Activated CD4-positive, alpha-beta T cell treated with anti-CD3 and anti-CD28 coated beads for 36 hours (primary cell): ENCODE measurements around the gene TACC2. TPM values are rescaled to one million over a fixed set of nuclear protein-coding genes. Genes with fewer than 3 reads are reported as not detected.
"Not testable (repeated sequence)": the region's sequence is repeated elsewhere in the genome, so short reads cannot be mapped to it uniquely, and the experiment has no call there.

Source experiments
- ATAC-seq: fragments of 200-7000 bp; cut with Tn5 transposase; one replicate; pipeline ENCODE4 v1.10.0; 2021; ENCODE audit warnings: mild to moderate bottlenecking, moderate library complexity
- CTCF ChIA-PET: fragments of 350-600 bp; sonication (Branson Sonifier 250); formaldehyde crosslinking; loops from one replicate; lab custom pipeline; 2021; ENCODE audit warnings: antibody characterized with exemption; lab: Charles Lee
- POLR2A ChIA-PET: fragments of 350-600 bp; sonication (Branson Sonifier 250); formaldehyde crosslinking; loops from one replicate; lab custom pipeline; 2021; ENCODE audit warnings: antibody characterized with exemption, inconsistent platforms; lab: Charles Lee
- DNase-seq: peaks from one replicate; pipeline ENCODE4 v3.0.0-alpha.2; 2020
- H3K27ac Mint-ChIP-seq: one replicate; pipeline ENCODE4 v1.8.0; 2021; ENCODE audit warnings: mixed read lengths
- H3K27me3 Mint-ChIP-seq: one replicate; pipeline ENCODE4 v1.8.0; 2021; ENCODE audit warnings: mixed read lengths
- H3K36me3 Mint-ChIP-seq: one replicate; pipeline ENCODE4 v1.8.0; 2021; ENCODE audit warnings: low read depth, mixed read lengths
- H3K4me1 Mint-ChIP-seq: one replicate; pipeline ENCODE4 v1.8.0; 2021; ENCODE audit warnings: mixed read lengths
- H3K4me3 Mint-ChIP-seq: one replicate; pipeline ENCODE4 v1.8.0; 2021; ENCODE audit warnings: mild to moderate bottlenecking, moderate library complexity, mixed read lengths
- H3K9me3 Mint-ChIP-seq: one replicate; pipeline ENCODE4 v1.8.0; 2021; ENCODE audit warnings: low read depth, mixed read lengths
- intact Hi-C, 2 experiments: fragments of 100-400 bp; cut with DNase I in 1 of 2; cut with micrococcal nuclease in 1 of 2; formaldehyde crosslinking; loops; one replicate each; pipeline versions ENCODE4 v1.14.2 to v1.15.1; 2022 to 2024; cut with DNase I, micrococcal nuclease
- total RNA-seq, 2 experiments: library from RNA; stranded (reverse); gene quantifications; one replicate each; pipeline ENCODE4 v1.2.3, GENCODE V29; 2021

The TACC2 gene
- total RNA-seq, 2 experiments from 2014 or later, result not detected

DNA sequence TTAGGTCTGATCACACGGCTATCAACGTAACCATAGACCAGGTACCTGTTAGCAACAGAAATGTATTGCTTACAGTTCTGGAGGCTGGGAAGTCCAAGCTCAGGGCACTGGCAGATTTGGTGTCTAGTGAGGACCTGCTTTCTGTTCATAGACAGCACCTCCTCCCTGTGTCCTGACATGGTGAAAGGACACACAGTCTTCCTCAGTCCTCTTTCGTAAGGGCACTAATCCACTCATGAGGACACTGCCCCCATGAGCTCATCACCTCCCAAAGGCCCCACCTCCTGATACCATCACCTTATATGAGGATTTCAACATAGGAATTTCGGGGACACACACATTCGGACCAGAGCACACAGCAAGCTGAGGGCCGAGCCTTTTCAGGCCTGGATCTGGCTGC, 210.7 kb downstream of the TACC2 start:
- intact Hi-C loops, result no loop called here
- no peak for DNase-seq
- H3K27ac Mint-ChIP-seq, result no peak overlapping the region
- ATAC-seq, result no peak
- no peaks in the 10 kb centered on the region for H3K27me3 Mint-ChIP-seq
- H3K36me3 Mint-ChIP-seq, result no peaks in the 10 kb centered on the region
- H3K9me3 Mint-ChIP-seq, result no peaks in the 10 kb centered on the region
- no peaks in the 10 kb centered on the region for H3K4me1 Mint-ChIP-seq
- no peak overlapping the region for H3K4me3 Mint-ChIP-seq
- ChIA-PET CTCF (no interaction called here), POLR2A (no interaction called here)

DNA sequence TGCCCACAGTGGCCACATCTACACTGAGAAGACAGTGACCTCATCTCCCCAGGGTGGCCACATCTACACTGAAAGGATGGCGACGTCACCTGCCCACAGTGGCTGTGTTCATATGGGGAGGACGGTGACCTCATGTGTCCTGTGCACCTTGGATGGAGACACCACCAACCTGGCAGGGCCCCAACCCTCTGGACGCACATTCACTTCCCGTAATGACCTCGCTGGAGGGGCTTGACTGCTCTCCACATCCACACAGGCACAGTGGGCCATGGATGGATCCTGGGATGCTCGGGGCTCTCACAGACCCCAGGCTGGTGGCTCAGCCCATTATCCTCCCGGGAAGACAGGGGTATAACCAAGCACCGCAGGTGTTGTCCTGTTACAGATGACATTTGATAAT, 212.4 kb downstream of the TACC2 start:
- Mint-ChIP-seq H3K27me3 (no peaks in the 10 kb centered on the region), H3K4me3 (no peak overlapping the region), H3K9me3 (no peaks in the 10 kb centered on the region), H3K27ac (no peak overlapping the region), H3K36me3 (no peaks in the 10 kb centered on the region), H3K4me1 (no peaks in the 10 kb centered on the region)
- intact Hi-C loops, result no loop called here
- ChIA-PET POLR2A (no interaction called here), CTCF (no interaction called here)
- ATAC-seq, result no peak
- no peak for DNase-seq

DNA sequence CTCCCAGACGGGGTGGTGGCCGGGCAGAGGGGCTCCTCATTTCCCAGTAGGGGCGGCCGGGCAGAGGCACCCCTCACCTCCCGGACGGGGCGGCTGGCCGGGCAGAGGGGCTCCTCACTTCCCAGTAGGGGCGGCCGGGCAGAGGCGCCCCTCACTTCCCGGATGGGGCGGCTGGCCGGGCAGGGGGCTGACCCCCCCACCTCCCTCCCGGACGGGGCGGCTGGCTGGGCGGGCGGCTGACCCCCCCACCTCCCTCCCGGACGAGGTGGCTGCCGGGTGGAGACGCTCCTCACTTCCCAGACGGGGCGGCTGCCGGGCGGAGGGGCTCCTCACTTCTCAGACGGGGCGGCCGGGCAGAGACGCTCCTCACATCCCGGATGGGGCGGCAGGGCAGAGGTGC, 214.2 kb downstream of the TACC2 start:
- H3K9me3 Mint-ChIP-seq, result not testable (repeated sequence)

DNA sequence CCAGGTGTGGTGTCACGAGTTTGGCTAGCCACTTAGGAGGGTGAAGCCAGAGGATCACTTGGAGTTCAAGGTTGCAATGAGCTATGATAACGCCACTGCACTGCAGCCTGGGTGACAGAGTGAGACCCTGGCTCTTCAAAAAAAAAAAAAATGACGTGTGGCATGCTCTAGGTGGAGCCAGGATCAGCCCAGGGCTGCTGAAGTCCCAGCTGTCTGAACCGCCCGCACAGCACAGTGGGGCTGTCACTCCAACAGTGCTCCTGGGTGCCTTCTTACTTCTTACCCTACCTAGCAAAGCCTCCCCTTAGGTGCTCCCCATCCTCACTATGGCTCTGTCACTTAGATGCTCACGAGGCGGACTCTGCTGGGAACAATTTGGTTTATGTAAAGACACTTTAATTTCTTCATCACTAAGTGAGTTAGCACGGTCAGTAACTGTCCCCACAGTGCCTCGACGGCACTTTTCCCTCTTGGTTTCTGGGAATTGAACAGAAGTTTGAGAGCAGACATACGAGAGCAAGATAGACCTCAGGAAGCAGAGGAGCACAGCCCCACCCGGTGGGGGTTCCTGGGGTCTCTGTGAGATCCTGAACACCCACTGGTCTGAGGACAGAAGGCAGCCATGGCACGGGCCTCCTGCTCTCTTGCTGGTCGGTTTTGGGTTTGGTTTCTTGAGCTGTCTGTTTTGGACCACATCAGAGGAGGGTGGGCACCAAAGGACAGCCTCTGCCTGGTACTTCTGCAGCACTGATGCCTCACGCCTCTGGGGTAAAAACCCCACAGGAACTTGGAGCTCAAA, 215.9 kb downstream of the TACC2 start:
- Mint-ChIP-seq H3K9me3 (no peaks in the 10 kb centered on the region), H3K27me3 (peaks cover 6% of the 10 kb centered on the region)
- CTCF ChIA-PET, result no interaction called here

More for the DNA sequence above, 214.2 kb downstream of the TACC2 start:
- H3K27ac Mint-ChIP-seq, H3K4me1 Mint-ChIP-seq, H3K27me3 Mint-ChIP-seq, H3K4me3 Mint-ChIP-seq, H3K36me3 Mint-ChIP-seq, CTCF ChIA-PET, DNase-seq, ATAC-seq, POLR2A ChIA-PET, intact Hi-C loops: not testable (repeated sequence)

DNA sequence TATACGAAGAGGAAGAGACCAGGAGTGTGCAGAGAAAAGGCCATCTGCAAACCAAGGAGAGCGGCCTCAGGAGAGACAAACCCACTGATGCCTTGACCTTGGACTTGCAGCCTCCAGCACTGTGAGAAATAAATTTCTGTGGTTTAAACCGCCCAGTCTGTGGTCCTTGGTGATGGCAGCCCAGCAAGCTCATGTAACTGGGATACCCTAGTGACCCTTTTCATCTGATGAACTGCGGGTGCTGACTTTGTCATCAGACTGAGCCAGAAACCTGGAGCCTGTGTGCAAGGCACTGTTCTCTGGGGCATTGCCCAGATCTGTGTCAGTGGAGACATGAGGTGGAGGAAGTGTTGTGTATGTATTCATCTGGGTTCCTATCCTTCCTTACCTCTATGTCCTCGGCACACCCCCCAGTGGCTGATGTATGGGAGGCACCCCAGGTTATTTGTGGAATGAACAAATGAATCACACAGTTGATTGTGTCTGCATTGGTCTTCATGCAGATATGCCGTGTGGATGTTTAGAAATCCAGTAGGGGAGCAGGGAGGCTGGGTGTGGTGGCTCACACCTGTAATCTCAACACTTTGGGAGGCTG, 217.6 kb downstream of the TACC2 start:
- H3K4me3 Mint-ChIP-seq, result no peak overlapping the region
- H3K4me1 Mint-ChIP-seq, result no peaks in the 10 kb centered on the region
- intact Hi-C loops, result no loop called here
- H3K36me3 Mint-ChIP-seq, result no peaks in the 10 kb centered on the region
- ATAC-seq, result no peak
- no peak overlapping the region for H3K27ac Mint-ChIP-seq
- ChIA-PET POLR2A (no interaction called here), CTCF (no interaction called here)
- DNase-seq, result no peak
- no peaks in the 10 kb centered on the region for H3K9me3 Mint-ChIP-seq
- H3K27me3 Mint-ChIP-seq, result peaks cover 6% of the 10 kb centered on the region

More for the DNA sequence above, 215.9 kb downstream of the TACC2 start:
- Mint-ChIP-seq H3K36me3 (no peaks in the 10 kb centered on the region), H3K4me3 (no peak overlapping the region), H3K4me1 (no peaks in the 10 kb centered on the region), H3K27ac (no peak overlapping the region)
- POLR2A ChIA-PET, result no interaction called here
- ATAC-seq, result no peak
- intact Hi-C loops, result no loop called here
- DNase-seq, result no peak

DNA sequence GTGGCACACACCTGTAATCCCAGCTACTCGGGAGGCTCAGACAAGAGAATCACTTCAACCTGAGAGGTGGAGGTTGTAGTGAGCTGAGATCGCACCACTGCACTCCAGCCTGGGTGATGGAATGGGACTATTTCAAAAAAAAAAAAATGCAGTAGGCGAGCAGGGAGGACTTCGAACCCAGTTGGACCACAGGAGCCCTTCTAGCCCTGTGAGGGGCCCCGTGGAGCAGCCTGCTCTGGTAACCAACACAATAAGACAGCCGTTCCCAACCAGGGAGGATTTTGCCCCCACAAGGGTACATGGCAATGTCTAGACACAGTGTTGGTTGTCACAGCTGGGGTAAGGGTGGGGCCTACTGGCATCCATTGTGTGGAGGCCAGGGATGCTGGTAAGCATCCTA, 218.2 kb downstream of the TACC2 start:
- H3K4me1 Mint-ChIP-seq, result no peaks in the 10 kb centered on the region
- intact Hi-C loops, result no loop called here
- peaks cover 8% of the 10 kb centered on the region for H3K27me3 Mint-ChIP-seq
- ATAC-seq (no peak), DNase-seq (no peak)
- no peaks in the 10 kb centered on the region for H3K36me3 Mint-ChIP-seq
- H3K4me3 Mint-ChIP-seq, result no peak overlapping the region
- ChIA-PET CTCF (no interaction called here), POLR2A (no interaction called here)
- H3K9me3 Mint-ChIP-seq, result no peaks in the 10 kb centered on the region
- H3K27ac Mint-ChIP-seq, result no peak overlapping the region

DNA sequence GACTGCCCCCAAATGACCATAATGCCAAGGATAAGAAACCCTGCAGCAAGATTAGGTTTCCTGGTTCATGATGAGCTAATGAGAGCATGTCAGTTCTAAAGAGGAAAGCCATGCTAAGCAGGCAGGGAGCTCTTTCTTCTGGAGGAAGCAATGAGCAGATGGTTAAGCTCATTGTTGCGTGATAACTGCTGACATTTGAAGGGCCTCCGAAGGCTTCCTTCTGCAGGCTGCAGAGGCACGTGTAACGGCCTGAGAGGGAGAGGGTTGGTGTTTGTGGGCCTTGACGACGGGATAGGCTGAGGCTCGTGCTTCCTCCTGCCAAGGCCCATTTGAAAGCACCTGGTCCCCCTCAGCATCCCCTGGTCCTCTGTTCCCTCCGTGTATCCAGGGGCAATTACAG, 218.6 kb downstream of the TACC2 start:
- no peaks in the 10 kb centered on the region for H3K9me3 Mint-ChIP-seq
- intact Hi-C loops, result no loop called here
- no peak overlapping the region for H3K4me3 Mint-ChIP-seq
- ChIA-PET POLR2A (no interaction called here), CTCF (no interaction called here)
- ATAC-seq (no peak), DNase-seq (no peak)
- no peaks in the 10 kb centered on the region for H3K36me3 Mint-ChIP-seq
- no peaks in the 10 kb centered on the region for H3K4me1 Mint-ChIP-seq
- H3K27me3 Mint-ChIP-seq, result peaks cover 8% of the 10 kb centered on the region
- no peak overlapping the region for H3K27ac Mint-ChIP-seq

DNA sequence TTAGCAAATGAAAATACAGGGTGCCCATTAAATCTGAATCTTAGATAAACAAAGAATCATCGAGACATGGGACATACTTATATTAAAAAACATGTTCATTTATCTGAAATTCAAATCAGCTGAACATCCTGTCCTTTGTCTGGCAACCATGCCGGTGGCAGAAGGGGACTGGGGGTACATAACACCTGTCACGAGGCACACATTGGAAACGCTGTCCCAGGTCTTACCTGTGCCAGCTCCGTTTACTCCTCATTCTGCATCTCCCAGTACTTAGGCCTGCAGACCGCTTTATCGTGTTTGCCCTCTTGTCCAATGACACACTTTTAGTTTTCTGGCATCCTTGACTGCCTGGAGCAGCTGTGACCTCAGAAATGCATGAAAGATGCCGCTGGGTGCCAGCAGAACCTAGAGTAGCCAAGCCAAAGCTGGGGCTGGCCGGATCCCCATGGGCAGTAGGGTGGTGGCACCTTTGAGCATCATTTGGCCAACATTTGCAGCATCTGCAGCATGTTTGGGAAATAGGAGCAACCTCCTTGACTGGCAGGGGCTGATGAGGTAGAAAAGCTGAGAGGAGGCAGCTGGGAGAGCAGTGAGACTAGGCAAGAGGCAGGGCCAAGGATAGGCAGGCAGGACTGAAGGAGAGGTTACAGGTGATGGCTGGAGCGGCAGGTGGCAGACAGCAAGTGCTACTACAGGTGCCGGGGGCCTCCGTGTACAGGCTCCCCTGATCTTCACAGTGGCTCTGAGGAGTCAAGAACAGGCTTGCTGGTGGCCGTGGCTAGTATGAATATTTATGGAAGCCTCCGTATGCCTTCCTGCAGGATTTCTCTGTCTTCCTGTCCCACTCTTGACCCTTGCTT, 219.8 kb downstream of the TACC2 start:
- Mint-ChIP-seq H3K36me3 (no peaks in the 10 kb centered on the region), H3K4me3 (no peak overlapping the region), H3K27ac (no peak overlapping the region), H3K27me3 (peaks cover 8% of the 10 kb centered on the region), H3K4me1 (no peaks in the 10 kb centered on the region), H3K9me3 (no peaks in the 10 kb centered on the region)
- ATAC-seq, result no peak
- intact Hi-C loops, result no loop called here
- DNase-seq, result no peak
- POLR2A ChIA-PET, result no interaction called here
- CTCF ChIA-PET, result no interaction called here

DNA sequence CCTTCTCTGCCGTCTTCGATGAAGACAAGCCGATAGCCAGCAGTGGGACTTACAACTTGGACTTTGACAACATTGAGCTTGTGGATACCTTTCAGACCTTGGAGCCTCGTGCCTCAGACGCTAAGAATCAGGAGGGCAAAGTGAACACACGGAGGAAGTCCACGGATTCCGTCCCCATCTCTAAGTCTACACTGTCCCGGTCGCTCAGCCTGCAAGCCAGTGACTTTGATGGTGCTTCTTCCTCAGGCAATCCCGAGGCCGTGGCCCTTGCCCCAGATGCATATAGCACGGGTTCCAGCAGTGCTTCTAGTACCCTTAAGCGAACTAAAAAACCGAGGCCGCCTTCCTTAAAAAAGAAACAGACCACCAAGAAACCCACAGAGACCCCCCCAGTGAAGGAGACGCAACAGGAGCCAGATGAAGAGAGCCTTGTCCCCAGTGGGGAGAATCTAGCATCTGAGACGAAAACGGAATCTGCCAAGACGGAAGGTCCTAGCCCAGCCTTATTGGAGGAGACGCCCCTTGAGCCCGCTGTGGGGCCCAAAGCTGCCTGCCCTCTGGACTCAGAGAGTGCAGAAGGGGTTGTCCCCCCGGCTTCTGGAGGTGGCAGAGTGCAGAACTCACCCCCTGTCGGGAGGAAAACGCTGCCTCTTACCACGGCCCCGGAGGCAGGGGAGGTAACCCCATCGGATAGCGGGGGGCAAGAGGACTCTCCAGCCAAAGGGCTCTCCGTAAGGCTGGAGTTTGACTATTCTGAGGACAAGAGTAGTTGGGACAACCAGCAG, 221.7 kb downstream of the TACC2 start:
- Mint-ChIP-seq H3K36me3 (no peaks in the 10 kb centered on the region), H3K27me3 (peaks cover 9% of the 10 kb centered on the region), H3K27ac (no peak overlapping the region), H3K9me3 (no peaks in the 10 kb centered on the region), H3K4me3 (no peak overlapping the region), H3K4me1 (no peaks in the 10 kb centered on the region)
- ChIA-PET POLR2A (no interaction called here), CTCF (no interaction called here)
- ATAC-seq (no peak), DNase-seq (no peak)
- intact Hi-C loops, result no loop called here

DNA sequence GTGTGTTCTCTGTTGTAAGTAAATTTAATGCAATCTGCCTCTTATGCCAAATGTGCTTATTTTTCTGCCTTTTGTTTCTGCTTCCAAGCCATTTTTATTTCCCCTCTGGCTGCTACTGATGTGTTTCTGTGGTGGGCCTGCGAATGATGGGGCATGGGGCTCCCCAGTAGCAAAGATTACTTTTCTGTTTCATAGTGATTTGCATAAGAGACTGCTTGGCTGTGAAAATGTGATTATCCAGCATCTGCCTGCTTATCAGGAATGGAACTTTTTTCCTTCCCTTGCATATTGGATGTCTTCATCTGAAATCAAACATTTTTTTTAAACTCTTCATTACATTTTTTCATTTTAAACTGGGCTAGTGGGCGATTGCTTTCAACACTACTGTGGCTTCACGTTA, 224.4 kb downstream of the TACC2 start:
- intact Hi-C loops, result no loop called here
- H3K4me1 Mint-ChIP-seq, result no peaks in the 10 kb centered on the region
- POLR2A ChIA-PET, result no interaction called here
- DNase-seq (no peak), ATAC-seq (no peak)
- CTCF ChIA-PET, result no interaction called here
- H3K36me3 Mint-ChIP-seq, result no peaks in the 10 kb centered on the region
- no peak overlapping the region for H3K4me3 Mint-ChIP-seq
- H3K27ac Mint-ChIP-seq, result no peak overlapping the region
- H3K27me3 Mint-ChIP-seq, result peaks cover 4% of the 10 kb centered on the region
- H3K9me3 Mint-ChIP-seq, result no peaks in the 10 kb centered on the region

DNA sequence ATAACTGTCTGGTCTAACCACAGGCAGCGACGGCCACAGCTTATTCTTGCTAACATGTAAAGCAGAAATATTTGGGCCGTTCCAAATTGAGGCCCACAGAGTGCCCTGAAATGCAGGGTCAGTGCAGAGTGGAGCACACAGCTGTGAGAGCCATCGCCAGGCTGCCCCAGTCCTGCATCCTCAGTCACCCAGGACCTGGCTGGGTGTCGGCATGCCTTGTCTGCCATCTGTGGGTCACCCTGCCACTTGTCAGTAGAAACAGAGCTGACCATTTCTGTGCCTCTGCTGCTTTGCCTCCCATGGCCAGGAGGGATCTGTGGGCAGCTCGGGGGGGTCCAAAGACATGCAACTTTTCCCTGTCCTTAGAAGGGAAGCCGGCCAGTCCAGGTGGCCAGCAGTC, 224.8 kb downstream of the TACC2 start:
- Mint-ChIP-seq H3K27me3 (peaks cover 4% of the 10 kb centered on the region), H3K4me3 (no peak overlapping the region), H3K27ac (no peak overlapping the region), H3K9me3 (no peaks in the 10 kb centered on the region), H3K36me3 (no peaks in the 10 kb centered on the region), H3K4me1 (no peaks in the 10 kb centered on the region)
- DNase-seq, result no peak
- no peak for ATAC-seq
- ChIA-PET CTCF (no interaction called here), POLR2A (no interaction called here)
- intact Hi-C loops, result no loop called here
